H9 (cell line): ENCODE measurements around the gene CAPG. TPM values are rescaled to one million over a fixed set of nuclear protein-coding genes. Genes with fewer than 3 reads are reported as not detected.

Source experiments
- DNase-seq: peaks from one replicate; pipeline ENCODE4 v3.0.0-alpha.2; 2017
- H2AFZ ChIP-seq: one replicate; pipeline ENCODE4 v1.6.1; 2013; ENCODE audit warnings: mild to moderate bottlenecking, low read length, control low read depth, moderate library complexity
- H2AK5ac ChIP-seq: 2 replicates; pipeline ENCODE4 v1.6.1; 2013; ENCODE audit warnings: low read length, control low read depth, mixed read lengths; ENCODE audit not compliant: insufficient read length
- H2BK120ac ChIP-seq: one replicate; pipeline ENCODE4 v1.6.1; 2013; ENCODE audit warnings: low read depth, mild to moderate bottlenecking, low read length, control low read depth, inconsistent platforms; ENCODE audit not compliant: poor library complexity, severe bottlenecking
- H2BK12ac ChIP-seq: 2 replicates; pipeline ENCODE4 v1.6.1; 2013; ENCODE audit warnings: low read length, control low read depth, mixed read lengths, low read depth; ENCODE audit not compliant: insufficient read length
- H2BK15ac ChIP-seq: 2 replicates; pipeline ENCODE4 v1.6.1; 2013; ENCODE audit warnings: low read depth, low read length, control low read depth
- H2BK20ac ChIP-seq: one replicate; pipeline ENCODE4 v1.6.1; 2013; ENCODE audit warnings: low read depth, mild to moderate bottlenecking, low read length, control low read depth, inconsistent platforms; ENCODE audit not compliant: poor library complexity, severe bottlenecking
- H2BK5ac ChIP-seq: 2 replicates; pipeline ENCODE4 v1.6.1; 2013; ENCODE audit warnings: low read length, control low read depth, mixed read lengths; ENCODE audit not compliant: insufficient read length
- H3K14ac ChIP-seq: 2 replicates; pipeline ENCODE4 v1.6.1; 2013; ENCODE audit warnings: low read length, control low read depth; ENCODE audit not compliant: insufficient read depth
- H3K18ac ChIP-seq: 2 replicates; pipeline ENCODE4 v1.6.1; 2013; ENCODE audit warnings: low read depth, mild to moderate bottlenecking, mixed read lengths, low read length, control low read depth; ENCODE audit not compliant: insufficient read length
- H3K23ac ChIP-seq: 2 replicates; pipeline ENCODE4 v1.6.1; 2013; ENCODE audit warnings: low read length, control low read depth, mixed read lengths, low read depth; ENCODE audit not compliant: insufficient read length
- H3K23me2 ChIP-seq: 2 replicates; pipeline ENCODE4 v1.6.1; 2013; ENCODE audit warnings: low read depth, mild to moderate bottlenecking, mixed read lengths, low read length, control low read depth; ENCODE audit not compliant: insufficient read length, poor library complexity, severe bottlenecking
- H3K27ac ChIP-seq: 2 replicates; pipeline ENCODE4 v1.5.1; 2013; ENCODE audit warnings: low read length, control low read depth, mixed read lengths, low read depth; ENCODE audit not compliant: insufficient read length
- H3K27me3 ChIP-seq: 2 replicates; pipeline ENCODE4 v1.6.1; 2013; ENCODE audit warnings: low read length, control low read depth, inconsistent platforms; ENCODE audit not compliant: insufficient read depth
- H3K4ac ChIP-seq: 2 replicates; pipeline ENCODE4 v1.6.1; 2013; ENCODE audit warnings: low read depth, mild to moderate bottlenecking, control low read depth, inconsistent platforms, low read length, moderate library complexity
- H3K4me1 ChIP-seq: 2 replicates; pipeline ENCODE4 v1.6.1; 2013; ENCODE audit warnings: low read length, control low read depth, inconsistent platforms; ENCODE audit not compliant: insufficient read depth
- H3K4me2 ChIP-seq: 2 replicates; pipeline ENCODE4 v1.6.1; 2013; ENCODE audit warnings: low read length, control low read depth, mixed read lengths; ENCODE audit not compliant: insufficient read length, insufficient read depth
- H3K56ac ChIP-seq: 2 replicates; pipeline ENCODE4 v1.6.1; 2013; ENCODE audit warnings: low read depth, mild to moderate bottlenecking, mixed read lengths, low read length, control low read depth; ENCODE audit not compliant: insufficient read length
- H3K79me1 ChIP-seq: 2 replicates; pipeline ENCODE4 v1.6.1; 2013; ENCODE audit warnings: low read depth, mild to moderate bottlenecking, moderate library complexity, low read length, control low read depth, inconsistent platforms; ENCODE audit not compliant: insufficient read depth, poor library complexity, severe bottlenecking
- H3K79me2 ChIP-seq: 2 replicates; pipeline ENCODE4 v1.6.1; 2013; ENCODE audit warnings: low read length, control low read depth, inconsistent platforms; ENCODE audit not compliant: insufficient read depth
- H3K9ac ChIP-seq: 2 replicates; pipeline ENCODE4 v1.6.1; 2013; ENCODE audit warnings: low read length, control low read depth, mixed read lengths; ENCODE audit not compliant: insufficient read length; ENCODE audit errors: extremely low read depth
- H3K9me3 ChIP-seq: one replicate; pipeline ENCODE4 v1.6.1; 2013; ENCODE audit warnings: low read depth, low read length, inconsistent platforms; ENCODE audit not compliant: control insufficient read depth
- H3T11ph ChIP-seq: one replicate; pipeline ENCODE4 v1.6.1; 2013; ENCODE audit warnings: mild to moderate bottlenecking, low read length, control low read depth, inconsistent platforms
- H4K20me1 ChIP-seq: one replicate; pipeline ENCODE4 v1.6.1; 2013; ENCODE audit not compliant: control insufficient read depth, insufficient read length, insufficient read depth
- H4K5ac ChIP-seq: 2 replicates; pipeline ENCODE4 v1.6.1; 2013; ENCODE audit warnings: low read depth, mild to moderate bottlenecking, mixed read lengths, low read length, control low read depth; ENCODE audit not compliant: insufficient read length
- H4K8ac ChIP-seq: replicated peaks from 2 replicates; pipeline ENCODE4 v1.6.1; 2013; ENCODE audit warnings: low read length, control low read depth, mixed read lengths, low read depth; ENCODE audit not compliant: insufficient read length
- H4K91ac ChIP-seq: 2 replicates; pipeline ENCODE4 v1.6.1; 2013; ENCODE audit warnings: low read depth, mild to moderate bottlenecking, moderate library complexity, mixed read lengths, low read length, control low read depth; ENCODE audit not compliant: insufficient read length
- H3K27ac Mint-ChIP-seq, 3 experiments: 2 replicates in 2 of 3; 3 replicates in 1 of 3; pipeline ENCODE4 v1.8.0; 2020 to 2021; ENCODE audit warnings: mixed read lengths in 3 of 3, mild to moderate bottlenecking in 1 of 3, moderate library complexity in 1 of 3
- H3K27me3 Mint-ChIP-seq: 2 replicates; pipeline ENCODE4 v1.8.0; 2021; ENCODE audit warnings: low read depth, mild to moderate bottlenecking, moderate library complexity, mixed read lengths
- H3K36me3 Mint-ChIP-seq, 3 experiments: 2 replicates in 2 of 3; 3 replicates in 1 of 3; pipeline ENCODE4 v1.8.0; 2020 to 2021; ENCODE audit warnings: low read depth in 3 of 3, mixed read lengths in 3 of 3; ENCODE audit not compliant: insufficient read depth in 1 of 3
- H3K4me1 Mint-ChIP-seq, 2 experiments: 2 replicates each; pipeline ENCODE4 v1.8.0; 2020; ENCODE audit warnings: mixed read lengths in 2 of 2
- H3K4me3 Mint-ChIP-seq, 2 experiments: 2 replicates in 1 of 2; 3 replicates in 1 of 2; pipeline ENCODE4 v1.8.0; 2020 to 2021; ENCODE audit warnings: mild to moderate bottlenecking in 2 of 2, mixed read lengths in 2 of 2, moderate library complexity in 1 of 2
- H3K9me3 Mint-ChIP-seq, 2 experiments: 2 replicates in 1 of 2; 3 replicates in 1 of 2; pipeline ENCODE4 v1.8.0; 2020; ENCODE audit warnings: mild to moderate bottlenecking in 2 of 2, mixed read lengths in 2 of 2, moderate library complexity in 1 of 2
- WGBS: extraction: QIAGEN DNeasy Blood & Tissue Kit; methylation state at CpG from one replicate; pipeline ENCODE4 v1.1.7; 2013; ENCODE audit warnings: missing lambda C conversion rate, low lambda C conversion rate, mixed read lengths; ENCODE audit not compliant: insufficient read length; ENCODE audit errors: extremely low coverage; 5-methylcytosine and 5-hydroxymethylcytosine counted together
- total RNA-seq: library from RNA; stranded (reverse); gene quantifications from 2 replicates; pipeline ENCODE4 v1.2.1, GENCODE V29; 2021
- TF ChIP-seq, protein P1 (sequence below): fragments of 200-600 bp; sonication (generic); conservative IDR thresholded peaks from 3 replicates; pipeline ENCODE4 v1.8.0; 2021; ENCODE audit warnings: antibody characterized with exemption, mild to moderate bottlenecking

The CAPG gene
- total RNA-seq, 1 experiment from 2014 or later: 72.8 TPM

DNA sequence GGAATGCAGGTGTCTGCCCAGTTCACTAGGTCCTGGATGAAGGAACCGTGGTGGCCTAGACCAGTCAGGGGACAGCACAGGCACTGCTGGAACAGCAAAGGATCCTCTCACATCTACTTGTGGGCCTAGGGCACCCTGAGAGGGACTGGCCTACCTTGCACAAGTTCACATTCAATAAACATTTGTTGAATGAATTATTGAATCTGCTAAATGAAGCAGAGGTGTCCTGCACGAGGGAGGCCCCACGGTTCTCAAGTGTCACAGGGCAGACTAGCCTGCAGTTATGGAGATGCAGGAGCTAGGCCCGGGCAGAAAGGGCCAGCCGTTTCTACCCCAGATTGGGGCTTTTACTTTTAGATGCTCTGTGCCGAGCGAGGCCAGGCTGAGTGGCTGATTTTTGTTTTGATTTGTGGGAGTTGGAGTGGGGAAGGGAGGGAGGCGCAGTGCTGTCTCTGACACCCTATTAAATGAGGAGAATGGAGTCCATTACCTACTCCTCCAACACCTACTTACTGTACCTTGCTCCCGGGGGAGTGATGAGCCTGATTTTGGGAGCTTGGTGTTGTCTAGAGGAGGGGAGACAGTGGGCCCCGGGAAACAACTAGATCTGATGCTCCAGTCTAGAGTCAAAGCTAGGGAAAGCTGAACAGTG, 26.8 kb upstream of the CAPG start:
- no peak overlapping the region for H3K56ac ChIP-seq
- TF ChIP-seq, protein P1, sequence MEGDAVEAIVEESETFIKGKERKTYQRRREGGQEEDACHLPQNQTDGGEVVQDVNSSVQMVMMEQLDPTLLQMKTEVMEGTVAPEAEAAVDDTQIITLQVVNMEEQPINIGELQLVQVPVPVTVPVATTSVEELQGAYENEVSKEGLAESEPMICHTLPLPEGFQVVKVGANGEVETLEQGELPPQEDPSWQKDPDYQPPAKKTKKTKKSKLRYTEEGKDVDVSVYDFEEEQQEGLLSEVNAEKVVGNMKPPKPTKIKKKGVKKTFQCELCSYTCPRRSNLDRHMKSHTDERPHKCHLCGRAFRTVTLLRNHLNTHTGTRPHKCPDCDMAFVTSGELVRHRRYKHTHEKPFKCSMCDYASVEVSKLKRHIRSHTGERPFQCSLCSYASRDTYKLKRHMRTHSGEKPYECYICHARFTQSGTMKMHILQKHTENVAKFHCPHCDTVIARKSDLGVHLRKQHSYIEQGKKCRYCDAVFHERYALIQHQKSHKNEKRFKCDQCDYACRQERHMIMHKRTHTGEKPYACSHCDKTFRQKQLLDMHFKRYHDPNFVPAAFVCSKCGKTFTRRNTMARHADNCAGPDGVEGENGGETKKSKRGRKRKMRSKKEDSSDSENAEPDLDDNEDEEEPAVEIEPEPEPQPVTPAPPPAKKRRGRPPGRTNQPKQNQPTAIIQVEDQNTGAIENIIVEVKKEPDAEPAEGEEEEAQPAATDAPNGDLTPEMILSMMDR: no peak
- H3K9me3 Mint-ChIP-seq: no peaks in the 10 kb centered on the region; a peak in 2 of 5 replicates
- H3K4me1 Mint-ChIP-seq: peaks cover 28 to 46% of the 10 kb centered on the region in 2 experiments
- no peak overlapping the region for H4K5ac ChIP-seq
- no peaks in the 10 kb centered on the region for H3K79me1 ChIP-seq
- no peak overlapping the region for H2BK5ac ChIP-seq
- no peaks in the 10 kb centered on the region; the same call in 1 of the 2 replicates for H3K27me3 ChIP-seq
- H2BK15ac ChIP-seq: no peak overlapping the region
- peak overlapping the region; percentile 77 for H2BK12ac ChIP-seq
- DNase-seq: no peak
- no peaks in the 10 kb centered on the region for H3K79me2 ChIP-seq
- no peak overlapping the region for H2BK120ac ChIP-seq
- no peaks in the 10 kb centered on the region for H3K36me3 Mint-ChIP-seq
- H2AK5ac ChIP-seq: no peak overlapping the region
- peaks cover 3% of the 10 kb centered on the region for H3K23me2 ChIP-seq
- no CpG with 5 or more reads among the region's 10 CpGs for WGBS
- peak overlapping the region; percentile 53 to 80 for H3K4me3 Mint-ChIP-seq
- H4K91ac ChIP-seq: no peak overlapping the region
- no peaks in the 10 kb centered on the region for H4K20me1 ChIP-seq
- no peak overlapping the region for H4K8ac ChIP-seq
- no peak overlapping the region for H3K23ac ChIP-seq
- no peak overlapping the region for H2BK20ac ChIP-seq
- H3K4ac ChIP-seq: peak overlapping the region; percentile 12; the same call in 1 of the 2 replicates
- no peaks in the 10 kb centered on the region for H3K9me3 ChIP-seq
- no peak overlapping the region for H3K9ac ChIP-seq
- H2AFZ ChIP-seq: no peak overlapping the region
- H3K4me1 ChIP-seq: peaks cover 7% of the 10 kb centered on the region; the same call in 1 of the 2 replicates
- peak overlapping the region; percentile 85 to 94 (median 87) for H3K27ac Mint-ChIP-seq
- H3K14ac ChIP-seq: peak overlapping the region; percentile 95
- H3K18ac ChIP-seq: peak overlapping the region; percentile 88
- no peak overlapping the region for H3T11ph ChIP-seq
- peak overlapping the region; percentile 60 for H3K4me2 ChIP-seq
- peaks cover 18% of the 10 kb centered on the region for H3K27me3 Mint-ChIP-seq
- no peak overlapping the region for H3K27ac ChIP-seq
